Liver (tissue), 3 donors: ENCODE measurements around the gene AXIN1.

Experiments used
- CTCF ChIP-seq: fragments of 150-350 bp; IDR thresholded peaks from 2 replicates; pipeline ENCODE4 v1.5.1; 2017; ENCODE audit warnings: improper control_type of control experiment, low read depth, low read length; ENCODE audit not compliant: missing input control
- JUND ChIP-seq, 2 donors: IDR thresholded peaks; 2 replicates each; pipeline ENCODE4 v1.6.1; 2016; ENCODE audit warnings: antibody characterized with exemption in 2 of 2
- RAD21 ChIP-seq, 2 donors: IDR thresholded peaks; 2 replicates each; pipeline ENCODE4 v1.6.1; 2016; ENCODE audit warnings: antibody characterized with exemption in 2 of 2, mild to moderate bottlenecking in 2 of 2
- REST ChIP-seq: IDR thresholded peaks from 2 replicates; pipeline ENCODE4 v1.6.1; 2016; ENCODE audit warnings: antibody characterized with exemption, mild to moderate bottlenecking
- RXRA ChIP-seq, 2 donors: IDR thresholded peaks; 2 replicates each; pipeline ENCODE4 v1.6.1; 2017 to 2018; ENCODE audit warnings: antibody characterized with exemption in 2 of 2, mild to moderate bottlenecking in 1 of 2
- SP1 ChIP-seq: IDR thresholded peaks from 2 replicates; pipeline ENCODE4 v1.6.1; 2018; ENCODE audit warnings: antibody characterized with exemption, mild to moderate bottlenecking
- donor health status: healthy.
- donor health status: healthy.

- TF ChIP-seq REST (no peak), JUND (IDR thresholded peaks at IDR 0.05) (no peak), CTCF (no peak), RXRA (IDR thresholded peaks at IDR 0.05) (no peak), SP1 (no peak), RAD21 (IDR thresholded peaks at IDR 0.05) (no peak)
Observed at GRCh38 chr16:336269-336668, 16.3 kb downstream of the AXIN1 start.
